NCI-H2227 (cell line): Measurements from ENCODE around the gene CMIP.
A peak's percentile ranks its signal among the peaks of the same experiment; 100 is the strongest.
"Not testable (repeated sequence)": the region's sequence is repeated elsewhere in the genome, so short reads cannot be mapped to it uniquely, and the experiment has no call there.

ENCODE experiments used
- DNase-seq: peaks from one replicate; lab custom pipeline; 2025; ENCODE audit not compliant: unreplicated experiment; lab: John Stamatoyannopoulos, UW

The CMIP gene

GRCh38 chr16:81421126-81421525, 23.5 kb upstream of the CMIP start:
- DNase-seq: no peak

GRCh38 chr16:81421536-81421935, 23.1 kb upstream of the CMIP start:
- DNase-seq: no peak

DNA sequence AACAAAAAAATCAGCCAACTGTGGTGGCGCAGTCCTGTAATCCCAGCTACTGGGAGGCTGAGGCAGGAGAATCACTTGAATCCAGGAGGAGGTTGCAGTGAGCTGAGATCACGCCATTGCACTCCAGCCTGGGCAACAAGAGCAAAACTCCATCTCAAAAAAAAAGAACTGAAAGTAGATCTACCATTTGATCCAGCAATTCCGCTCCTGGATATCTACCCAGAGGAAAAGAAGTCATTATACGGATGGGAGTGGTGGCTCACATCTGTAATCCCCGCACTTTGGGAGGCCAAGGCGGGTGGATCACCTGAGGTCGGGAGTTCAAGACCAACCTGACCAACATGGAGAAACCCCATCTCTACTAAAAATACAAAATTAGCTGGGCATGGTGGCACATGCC, 22.5 kb upstream of the CMIP start:
- not testable (repeated sequence) for DNase-seq

DNA sequence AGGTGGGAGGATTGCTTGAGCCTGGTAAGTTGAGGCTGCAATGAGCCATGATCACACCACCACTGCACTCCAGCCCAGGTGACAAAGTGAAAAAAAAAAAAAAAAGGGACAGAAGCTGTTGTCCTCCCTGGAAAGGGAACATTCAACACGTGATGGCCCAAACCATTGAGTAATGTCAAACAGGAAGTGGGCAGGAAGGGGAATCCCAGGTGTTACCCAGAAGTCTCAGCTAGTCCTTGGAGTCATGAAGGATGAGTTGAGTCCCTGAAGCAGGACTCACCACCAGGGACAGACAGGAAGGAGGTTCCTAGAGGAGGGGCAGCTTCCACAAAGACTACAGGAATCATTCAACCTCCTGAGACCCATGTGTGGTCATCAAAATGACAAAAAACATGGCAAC, 19.8 kb upstream of the CMIP start:
- DNase-seq: no peak

- no peak for DNase-seq
Observed at GRCh38 chr16:81427219-81427618, 17.4 kb upstream of the CMIP start.

DNA sequence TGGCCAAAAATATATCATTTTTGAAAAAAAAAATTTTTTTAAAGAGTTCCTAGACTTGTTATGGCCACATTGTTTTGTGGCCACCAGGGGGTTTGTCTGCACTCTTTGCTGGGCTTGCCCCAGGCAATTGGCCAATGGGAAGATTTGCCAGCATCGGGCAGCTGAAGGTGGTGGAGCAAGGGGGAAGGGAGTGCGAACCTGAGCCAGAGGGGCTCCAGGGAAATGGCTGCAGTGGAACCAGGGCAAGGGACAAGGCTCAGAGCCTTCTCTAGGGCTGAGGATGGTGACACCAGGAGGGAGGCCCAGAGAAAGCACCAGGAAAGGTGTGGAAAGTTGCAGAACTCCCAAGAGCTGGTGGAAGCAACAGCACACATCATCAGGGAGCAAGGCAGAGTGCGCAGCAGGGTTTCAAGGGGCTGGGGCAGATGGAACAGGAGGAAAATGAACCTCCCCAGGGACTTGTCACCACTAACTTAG, 15.5 kb upstream of the CMIP start:
- DNase-seq: no peak

GRCh38 chr16:81431554-81432353, 12.9 kb upstream of the CMIP start:
- no peak for DNase-seq

DNA sequence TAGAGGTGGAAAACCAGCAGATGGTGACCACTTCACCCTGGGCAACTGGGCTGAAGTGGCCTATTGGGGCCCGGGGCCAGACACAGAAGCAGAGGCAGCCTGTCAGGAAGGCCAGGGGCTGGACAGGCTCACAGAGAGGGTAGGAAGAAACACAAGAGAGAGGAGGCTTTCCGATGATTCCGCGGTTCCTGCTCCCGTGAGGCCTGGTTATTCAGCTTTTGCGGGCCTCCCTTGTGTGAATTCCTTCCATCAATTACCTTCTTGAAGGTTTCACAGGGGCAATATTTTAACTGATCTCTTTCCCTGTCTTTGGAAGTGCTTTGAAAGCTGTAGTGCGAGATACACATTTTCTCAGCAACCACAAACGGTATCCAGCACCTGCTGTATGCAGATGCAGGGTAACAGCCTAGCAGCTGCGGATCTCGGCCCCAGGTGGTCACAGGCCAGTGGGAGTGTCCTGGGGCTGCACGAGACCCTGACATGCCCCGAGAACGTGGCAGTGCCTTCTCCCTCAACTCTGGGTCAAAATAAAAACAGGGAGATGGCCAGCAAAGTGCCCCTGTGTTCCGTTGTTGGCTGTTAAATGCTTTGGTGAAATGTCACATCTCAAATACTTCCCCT, 11.6 kb upstream of the CMIP start:
- DNase-seq: no peak

- no peak for DNase-seq
Observed at GRCh38 chr16:81435103-81435502, 9.5 kb upstream of the CMIP start.

DNA sequence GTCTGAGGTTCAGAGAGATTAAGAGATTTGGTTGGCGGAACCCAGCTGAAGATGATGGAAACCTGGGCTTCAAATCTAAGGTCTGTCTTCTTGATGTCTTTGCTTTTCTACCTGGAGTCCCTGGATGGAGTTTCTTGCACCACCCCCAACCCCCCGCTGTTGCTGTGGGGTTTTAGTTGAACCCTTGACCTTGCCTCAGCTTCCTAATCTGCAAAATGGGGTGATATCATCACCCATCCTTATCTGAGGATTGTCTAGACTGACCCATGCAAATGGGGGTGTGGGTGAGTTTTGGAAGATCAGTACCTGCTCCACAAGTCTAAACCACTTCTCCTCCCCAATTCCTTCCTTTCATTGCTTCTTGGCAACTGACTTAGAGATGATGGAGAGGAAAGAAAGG, 9.0 kb upstream of the CMIP start:
- DNase-seq: no peak

DNA sequence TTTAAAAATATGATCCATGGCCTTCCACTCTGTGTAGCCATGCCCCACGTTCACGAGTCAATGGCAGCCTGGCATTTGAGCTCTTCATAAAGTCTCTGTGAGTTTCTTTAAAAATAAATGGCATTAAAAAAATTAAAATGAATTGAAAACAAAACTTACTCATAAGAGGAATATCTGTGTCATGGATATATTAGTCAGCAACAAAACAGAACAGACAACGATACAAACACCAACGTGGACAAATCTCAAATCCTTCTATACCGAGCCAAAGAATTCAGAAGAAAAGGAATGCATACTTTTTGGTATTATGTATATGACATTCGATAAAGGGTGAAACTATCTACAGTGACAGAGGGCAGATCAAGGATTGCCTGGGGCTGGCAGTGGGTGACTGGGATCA, 8.2 kb upstream of the CMIP start:
- no peak for DNase-seq

- DNase-seq: no peak
Observed at GRCh38 chr16:81437865-81438264, 6.7 kb upstream of the CMIP start.

GRCh38 chr16:81440888-81441761, 3.5 kb upstream of the CMIP start:
- DNase-seq: no peak

- no peak for DNase-seq
Observed at GRCh38 chr16:81442220-81442915, 2.2 kb upstream of the CMIP start.

DNA sequence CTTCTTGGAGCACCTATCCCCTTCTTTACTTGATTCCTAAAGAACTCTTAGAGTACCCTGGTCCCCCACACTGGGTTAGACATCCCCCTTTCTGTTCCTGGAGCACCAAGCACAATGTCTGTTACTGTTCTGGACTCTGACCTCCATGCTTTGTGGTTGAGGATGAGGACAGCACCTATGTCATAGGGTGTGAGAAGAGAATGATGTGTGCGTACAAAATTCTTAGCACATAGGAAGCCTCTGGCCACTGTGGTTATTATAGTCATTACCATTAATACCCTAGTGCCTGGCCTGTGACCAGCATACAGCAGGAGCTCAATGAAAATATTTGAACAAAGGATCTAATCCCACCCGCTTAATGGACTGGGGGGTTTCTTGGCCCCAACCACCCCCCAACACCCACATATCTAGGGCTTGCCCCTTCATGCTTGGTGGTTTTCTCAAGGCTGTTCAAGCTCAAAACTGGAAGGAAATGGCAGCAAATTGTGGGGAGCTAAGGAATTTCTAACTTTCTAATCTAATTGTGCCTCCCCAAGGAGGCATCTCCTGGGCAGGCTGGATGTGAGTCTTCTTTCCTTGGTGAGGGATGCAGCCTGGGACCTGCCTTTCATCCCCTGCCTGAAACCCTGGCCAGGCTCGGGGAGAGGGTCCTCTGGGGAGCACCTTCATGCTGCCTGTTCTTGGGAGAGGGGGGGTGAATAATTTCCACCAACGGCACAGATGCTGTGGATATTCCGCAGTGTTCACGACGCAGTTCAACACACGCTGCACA, 1.5 kb upstream of the CMIP start:
- no peak for DNase-seq

- DNase-seq: no peak
Observed at GRCh38 chr16:81443688-81444447, 740 bp upstream of the CMIP start.

- DNase-seq: peak; percentile 27
Observed at GRCh38 chr16:81445143-81445961, 744 bp downstream of the CMIP start.

GRCh38 chr16:81445966-81446906, 1.6 kb downstream of the CMIP start:
- no peak for DNase-seq
